ENCODE results near the gene FMO4.
A peak's percentile ranks its signal among the peaks of the same experiment; 100 is the strongest.
"Not testable (repeated sequence)": the region's sequence is repeated elsewhere in the genome, so short reads cannot be mapped to it uniquely, and the experiment has no call there.

FMO4 gene, protein sequence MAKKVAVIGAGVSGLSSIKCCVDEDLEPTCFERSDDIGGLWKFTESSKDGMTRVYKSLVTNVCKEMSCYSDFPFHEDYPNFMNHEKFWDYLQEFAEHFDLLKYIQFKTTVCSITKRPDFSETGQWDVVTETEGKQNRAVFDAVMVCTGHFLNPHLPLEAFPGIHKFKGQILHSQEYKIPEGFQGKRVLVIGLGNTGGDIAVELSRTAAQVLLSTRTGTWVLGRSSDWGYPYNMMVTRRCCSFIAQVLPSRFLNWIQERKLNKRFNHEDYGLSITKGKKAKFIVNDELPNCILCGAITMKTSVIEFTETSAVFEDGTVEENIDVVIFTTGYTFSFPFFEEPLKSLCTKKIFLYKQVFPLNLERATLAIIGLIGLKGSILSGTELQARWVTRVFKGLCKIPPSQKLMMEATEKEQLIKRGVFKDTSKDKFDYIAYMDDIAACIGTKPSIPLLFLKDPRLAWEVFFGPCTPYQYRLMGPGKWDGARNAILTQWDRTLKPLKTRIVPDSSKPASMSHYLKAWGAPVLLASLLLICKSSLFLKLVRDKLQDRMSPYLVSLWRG
- total RNA-seq: 2.4 to 2.5 reads per million in 2 donors

DNA sequence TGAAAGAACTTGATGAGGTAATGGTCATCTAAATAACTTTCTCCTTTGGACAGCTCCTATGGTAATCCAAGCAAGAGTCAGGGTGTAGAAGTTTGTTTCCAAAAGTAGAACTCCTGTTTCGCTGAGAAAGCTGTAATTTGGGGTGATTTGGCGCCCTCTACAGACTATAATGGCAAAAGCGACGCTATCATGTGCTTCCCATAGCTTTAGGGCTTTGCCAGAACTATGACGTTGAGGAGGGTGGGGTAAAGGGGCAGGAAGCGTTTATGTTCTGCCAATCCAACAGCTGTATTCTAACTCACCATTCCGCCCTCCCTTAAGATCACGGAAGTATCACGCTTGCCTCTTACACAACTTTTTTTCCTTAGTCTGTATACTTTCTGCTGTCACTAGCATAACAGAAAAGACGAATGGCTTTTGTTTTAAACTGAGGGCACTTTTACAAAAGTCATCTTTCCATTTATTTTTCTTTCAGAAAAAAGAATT, at the start of gene FMO4:
FMO4 (plus strand) TSS at position 349 of the 486 bp plus-strand sequence. CDS start 5,643 bp downstream, outside the sequence.
- DNase-seq: peak; percentile 65

DNA sequence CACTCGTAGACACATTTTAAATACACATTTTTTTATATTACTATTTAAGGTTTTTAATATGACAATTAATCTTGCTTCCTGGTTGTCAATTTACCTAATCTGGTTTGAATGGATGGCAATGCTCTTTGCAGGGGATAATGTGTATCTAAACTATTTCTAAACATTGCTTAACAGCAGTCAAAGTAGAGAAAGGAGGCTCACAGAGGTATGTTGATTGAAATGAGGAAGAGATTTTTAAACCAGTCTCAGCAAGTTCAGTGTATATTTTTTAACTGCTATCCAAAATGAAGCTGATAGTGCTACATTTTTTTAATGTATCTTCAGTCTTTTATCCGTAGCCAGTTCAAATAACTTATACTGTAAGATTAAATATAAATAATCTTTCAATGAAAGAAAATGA, 48.3 kb upstream of the FMO4 start:
- DNase-seq: no peak

DNA sequence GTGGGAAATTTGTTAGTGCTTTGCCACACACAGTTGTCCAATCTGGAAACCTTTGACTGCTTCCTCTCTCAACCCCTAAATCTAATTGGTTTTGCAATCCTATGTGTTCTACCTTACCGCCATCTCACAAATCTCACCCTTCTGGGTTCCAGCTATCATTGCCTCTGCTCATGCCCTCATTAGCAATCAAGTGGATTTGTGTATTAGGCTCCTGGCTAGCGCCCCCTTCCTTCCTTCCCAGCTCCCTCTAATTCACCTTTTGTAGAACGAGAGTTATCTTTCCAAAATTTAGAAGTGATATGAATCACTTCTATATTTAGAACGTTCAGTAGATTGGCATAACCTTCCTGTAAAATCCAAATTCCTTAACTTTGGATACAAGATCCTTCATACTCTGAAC, 47.1 kb upstream of the FMO4 start:
- no peak for DNase-seq

DNA sequence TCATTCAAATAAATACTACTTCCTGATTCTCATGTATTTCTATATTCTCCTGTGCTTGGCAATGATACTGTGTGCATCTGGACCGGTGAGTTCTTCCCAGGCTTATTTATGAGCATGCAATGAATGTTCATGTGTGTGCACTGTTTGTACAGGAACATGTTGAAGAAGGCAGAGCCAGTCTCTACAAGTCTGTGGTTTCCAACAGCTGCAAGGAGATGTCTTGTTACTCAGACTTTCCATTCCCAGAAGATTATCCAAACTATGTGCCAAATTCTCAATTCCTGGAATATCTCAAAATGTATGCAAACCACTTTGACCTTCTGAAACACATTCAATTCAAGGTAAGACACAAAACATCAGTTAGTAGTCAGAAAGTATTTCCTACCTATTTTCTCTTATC, 46.6 kb upstream of the FMO4 start:
- no peak for DNase-seq

DNA sequence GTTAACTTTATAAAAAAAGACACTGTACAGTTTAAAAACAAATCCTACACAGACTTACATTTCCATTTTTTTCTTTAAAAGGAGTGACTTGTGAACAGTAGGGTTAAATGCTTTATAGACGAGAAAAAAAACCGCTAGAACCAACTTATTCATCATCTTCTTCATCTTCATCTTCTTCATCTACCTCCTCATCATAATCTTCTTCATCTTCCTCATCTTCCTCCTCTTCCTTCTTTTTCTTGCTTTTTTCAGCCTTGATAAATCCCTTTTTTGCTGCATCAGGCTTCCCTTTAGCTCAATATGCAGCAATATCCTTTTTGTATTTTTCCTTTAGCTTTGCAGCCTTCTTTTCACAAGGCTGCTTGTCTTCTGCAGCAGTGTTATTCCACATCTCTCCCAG, 43.2 kb upstream of the FMO4 start:
- no peak for DNase-seq

DNA sequence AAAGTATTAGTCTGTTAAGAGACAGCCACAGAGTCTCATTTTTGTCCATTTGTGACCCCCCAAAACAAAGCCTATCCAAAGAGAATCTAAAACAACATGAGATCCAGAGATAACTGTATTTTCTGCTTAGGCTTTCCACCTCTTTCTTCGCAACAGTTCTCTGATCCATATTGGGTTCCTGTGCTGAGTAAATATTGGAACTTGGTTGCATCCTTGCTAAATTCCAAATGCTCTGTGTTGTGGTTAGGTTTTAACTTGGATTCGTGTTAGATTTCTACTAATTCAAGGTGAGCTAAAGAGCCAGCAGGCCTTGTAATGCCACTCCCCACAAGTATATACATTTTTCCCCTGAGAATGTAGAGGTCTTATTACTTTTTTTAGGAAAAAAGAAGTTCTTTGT, 36.4 kb upstream of the FMO4 start:
- DNase-seq: no peak

DNA sequence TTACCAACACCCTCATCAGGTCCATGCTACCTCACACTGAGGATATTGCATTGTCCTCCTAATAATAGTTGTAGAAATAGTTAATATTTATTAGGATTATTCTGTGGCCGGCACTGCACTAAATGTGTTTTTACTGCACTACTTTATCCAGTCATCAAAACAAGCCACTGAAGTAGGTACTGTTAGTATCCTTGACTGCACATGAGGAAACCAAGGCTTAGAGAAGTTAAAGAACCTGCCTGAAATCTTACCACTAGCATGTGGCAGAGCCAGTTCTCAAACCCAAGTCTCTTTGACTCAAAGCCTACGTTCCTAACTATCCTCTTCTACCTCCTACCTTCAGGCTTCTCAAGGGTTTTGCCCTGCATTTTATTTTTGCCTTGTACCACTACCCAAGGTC, 34.7 kb upstream of the FMO4 start:
- no peak for DNase-seq

DNA sequence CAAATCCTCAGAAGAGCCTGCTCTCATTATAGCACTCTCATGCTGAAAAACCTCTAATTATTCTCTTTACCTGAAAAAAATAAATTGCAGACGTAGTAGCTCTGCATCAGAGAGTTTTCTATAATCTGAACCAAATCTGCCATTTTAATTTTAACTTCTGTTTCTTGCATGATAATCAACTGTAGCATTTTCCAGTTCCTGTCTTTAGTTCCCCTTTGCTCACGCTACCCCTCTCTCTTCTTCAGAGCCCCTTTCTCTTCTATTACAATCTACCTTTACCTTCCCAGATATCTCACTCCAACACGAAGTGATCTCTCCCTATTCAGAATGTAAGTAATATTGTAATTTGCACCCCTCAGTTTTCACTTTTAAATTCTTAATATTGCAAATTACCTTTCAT, 34.3 kb upstream of the FMO4 start:
- no peak for DNase-seq

DNA sequence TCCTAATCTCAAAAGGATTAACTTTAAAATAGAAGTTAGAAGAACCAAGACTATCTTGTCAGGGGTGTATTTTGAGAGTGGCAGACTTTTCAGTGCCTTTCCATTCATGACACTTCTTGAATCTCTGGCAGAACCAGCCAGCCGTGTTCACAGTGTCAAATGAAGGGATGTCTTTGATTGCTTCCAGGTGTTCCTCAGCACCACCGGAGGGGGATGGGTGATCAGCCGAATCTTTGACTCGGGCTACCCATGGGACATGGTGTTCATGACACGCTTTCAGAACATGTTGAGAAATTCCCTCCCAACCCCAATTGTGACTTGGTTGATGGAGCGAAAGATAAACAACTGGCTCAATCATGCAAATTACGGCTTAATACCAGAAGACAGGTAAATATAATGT, 33.4 kb upstream of the FMO4 start:
- no peak for DNase-seq

DNA sequence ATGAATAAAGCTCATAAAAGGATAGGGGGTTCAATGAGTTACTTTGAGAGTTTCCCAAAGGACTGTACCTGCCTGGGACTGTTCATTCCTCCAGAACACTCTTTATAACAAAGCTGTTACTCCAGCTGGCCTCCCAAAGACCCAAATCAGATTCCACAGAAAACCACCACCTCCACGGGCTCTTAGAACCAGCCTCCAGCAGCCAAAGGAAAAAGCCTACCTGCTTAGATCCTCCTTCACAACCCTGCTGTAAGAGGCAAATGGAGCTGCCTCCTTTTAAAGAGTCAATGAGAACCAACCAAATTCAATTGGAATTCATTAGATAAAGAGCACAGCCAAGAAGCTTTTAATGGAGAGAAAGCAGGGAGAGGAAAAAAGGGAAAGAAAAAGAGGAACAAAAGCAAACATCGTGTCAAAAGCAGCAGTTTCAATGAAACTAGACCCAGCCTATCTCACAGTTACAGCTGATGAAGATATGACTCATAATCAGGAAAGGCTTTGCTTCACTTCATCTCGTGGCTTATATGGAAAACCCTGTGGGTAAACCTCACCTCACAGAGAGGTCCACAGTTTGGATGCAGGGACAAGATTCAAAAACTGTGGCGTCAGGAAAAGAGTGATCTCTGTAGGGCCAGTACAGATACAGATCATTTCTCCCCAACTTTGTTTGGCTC, 27.8 kb upstream of the FMO4 start:
- no peak for DNase-seq

DNA sequence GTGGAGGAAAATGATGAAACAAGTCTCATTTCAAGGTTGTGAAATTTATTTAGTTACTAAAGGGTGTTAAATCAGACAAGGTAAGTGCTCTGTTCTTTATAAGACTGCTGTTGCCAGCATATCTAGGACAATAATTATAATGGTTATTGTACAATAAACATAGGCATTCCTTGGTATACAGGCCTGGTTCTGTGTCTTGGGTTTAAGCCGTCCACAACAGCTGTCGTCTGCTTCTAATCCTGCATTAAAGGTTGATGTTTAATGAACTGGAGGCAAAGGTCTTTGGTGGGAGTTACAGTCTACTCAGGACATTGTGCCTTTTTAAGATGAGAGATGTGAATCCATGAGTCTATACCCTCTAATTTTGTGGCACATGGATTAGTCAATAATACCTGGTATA, 23.4 kb upstream of the FMO4 start:
- DNase-seq: no peak

DNA sequence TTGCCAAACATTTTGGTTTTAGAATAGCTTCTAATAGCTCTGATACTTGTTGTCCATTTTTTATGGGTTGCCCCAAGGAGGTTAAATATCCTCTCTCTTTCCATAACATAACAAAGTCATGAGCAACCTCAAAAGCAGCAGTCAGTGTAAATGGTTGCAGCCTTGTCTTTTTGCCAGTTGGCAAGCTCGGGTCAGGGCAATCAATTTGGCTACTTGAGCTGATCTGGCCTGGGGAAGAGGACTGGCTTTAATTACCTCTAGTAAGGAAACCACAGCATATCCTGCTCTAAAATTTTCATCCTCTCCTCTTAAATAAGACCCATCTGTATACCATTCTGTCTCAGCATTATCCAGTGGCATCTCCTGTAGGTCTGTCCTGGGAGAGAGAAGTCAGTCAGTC, 21.2 kb upstream of the FMO4 start:
- DNase-seq: no peak

DNA sequence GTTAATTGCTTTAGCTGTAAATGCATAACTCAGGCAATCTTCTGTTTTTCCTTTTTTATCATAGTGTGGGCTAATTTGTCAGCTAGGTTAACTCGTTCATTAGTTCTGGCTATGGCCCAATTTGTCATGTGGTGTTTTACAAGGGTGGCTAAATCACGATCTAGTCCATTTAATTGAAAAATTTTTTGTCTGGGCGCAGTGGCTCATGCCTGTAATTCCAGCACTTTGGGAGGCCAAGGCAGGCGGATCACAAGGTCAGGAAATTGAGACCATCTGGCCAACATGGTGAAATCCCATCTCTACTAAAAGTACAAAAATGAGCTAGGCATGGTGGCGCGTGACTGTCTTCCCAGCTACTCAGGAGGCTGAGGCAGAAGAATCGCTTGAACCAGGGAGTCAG, 18.6 kb upstream of the FMO4 start:
- not testable (repeated sequence) for DNase-seq

DNA sequence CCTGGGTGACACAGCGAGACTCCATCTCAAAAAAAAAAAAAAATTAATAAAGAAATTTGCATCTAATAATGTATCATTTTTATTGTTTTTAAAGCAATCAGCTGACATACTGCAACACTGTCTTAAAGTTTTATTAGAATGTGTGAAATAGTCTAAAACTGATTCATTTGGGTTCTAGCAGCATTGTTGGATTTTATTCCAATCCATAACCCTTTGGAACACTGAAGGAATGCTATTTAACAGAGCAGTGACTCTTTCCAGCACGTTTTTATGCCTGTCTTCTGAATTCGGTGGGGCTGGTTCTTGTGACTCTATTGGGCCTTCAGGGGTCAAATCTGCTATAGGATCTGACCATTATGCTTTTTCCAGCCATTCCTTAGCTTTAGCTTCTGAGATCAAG, 18.2 kb upstream of the FMO4 start:
- DNase-seq: no peak

DNA sequence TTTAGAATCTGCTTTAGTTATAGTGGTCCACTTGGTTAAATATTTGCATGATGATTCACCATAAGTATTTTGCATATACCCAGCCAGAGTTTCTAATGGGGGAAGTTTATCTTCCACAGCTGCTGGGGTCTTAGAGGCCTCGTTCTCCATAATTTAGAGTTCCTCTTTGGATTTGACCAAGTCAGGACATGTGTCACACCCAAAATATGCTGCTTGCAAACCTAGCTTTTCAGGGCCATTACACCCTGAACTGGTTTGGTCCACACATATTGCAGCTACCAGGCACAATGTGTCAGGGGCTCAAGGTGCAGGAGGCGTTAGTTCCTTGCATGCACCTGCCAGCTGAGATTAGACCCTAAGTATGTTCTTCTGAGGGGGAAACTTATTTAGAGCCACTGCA, 17.1 kb upstream of the FMO4 start:
- no peak for DNase-seq

DNA sequence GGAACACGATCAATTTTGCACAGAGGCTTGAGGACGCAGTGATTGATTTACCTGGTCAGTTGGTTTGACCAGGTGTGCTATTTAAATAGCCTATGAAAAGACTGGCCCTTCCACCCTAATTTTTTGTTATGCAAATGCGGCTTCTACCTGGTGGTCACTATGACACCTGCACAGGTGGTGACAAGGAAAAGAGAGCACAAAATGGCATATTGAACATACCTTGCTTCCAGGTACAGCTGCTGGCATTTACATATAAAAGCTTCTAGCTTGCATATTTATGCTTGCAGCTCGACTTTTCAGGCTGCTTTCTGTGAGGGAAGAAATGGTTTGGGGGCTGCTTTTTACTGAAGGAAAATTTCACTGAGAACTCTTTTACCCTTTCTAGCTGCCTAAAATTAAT, 15.3 kb upstream of the FMO4 start:
- DNase-seq: no peak

DNA sequence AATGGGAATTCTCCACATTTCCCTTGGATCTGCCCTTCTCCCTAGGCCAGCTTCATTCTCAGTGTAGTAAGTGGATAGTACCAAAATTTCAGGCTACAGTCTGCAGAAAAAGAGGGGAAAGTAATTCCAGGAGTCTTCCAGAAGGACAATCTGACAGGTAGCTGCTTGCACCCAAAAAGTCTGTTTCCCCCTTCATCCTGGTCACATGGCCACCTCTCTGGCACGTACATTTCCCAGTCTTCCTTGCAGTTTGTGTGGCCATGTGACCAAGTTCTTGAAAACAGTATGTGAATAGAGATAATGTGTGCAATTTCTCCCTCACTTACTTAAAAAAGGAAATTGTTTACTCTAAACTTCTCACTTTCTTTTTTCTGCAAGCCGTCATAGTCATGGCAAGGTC, 14.6 kb upstream of the FMO4 start:
- DNase-seq: no peak

DNA sequence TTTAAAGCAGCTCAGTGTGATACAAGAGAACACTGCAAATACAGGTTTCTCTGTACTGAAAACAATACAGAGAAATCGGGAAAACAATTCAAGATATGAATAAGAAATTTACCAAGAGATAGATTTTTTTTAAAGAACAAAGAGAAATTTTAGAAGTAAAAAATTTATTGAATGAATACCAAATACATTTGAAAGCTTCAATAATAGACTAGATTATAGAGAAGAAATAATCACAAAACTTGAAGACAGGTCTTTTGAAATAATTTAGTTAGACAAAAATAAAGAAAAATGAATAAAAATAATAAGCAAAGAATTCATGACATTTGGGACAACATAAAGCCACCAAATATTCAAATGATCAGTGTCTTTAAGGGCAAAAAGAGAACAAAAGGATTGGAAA, 13.6 kb upstream of the FMO4 start:
- DNase-seq: no peak

DNA sequence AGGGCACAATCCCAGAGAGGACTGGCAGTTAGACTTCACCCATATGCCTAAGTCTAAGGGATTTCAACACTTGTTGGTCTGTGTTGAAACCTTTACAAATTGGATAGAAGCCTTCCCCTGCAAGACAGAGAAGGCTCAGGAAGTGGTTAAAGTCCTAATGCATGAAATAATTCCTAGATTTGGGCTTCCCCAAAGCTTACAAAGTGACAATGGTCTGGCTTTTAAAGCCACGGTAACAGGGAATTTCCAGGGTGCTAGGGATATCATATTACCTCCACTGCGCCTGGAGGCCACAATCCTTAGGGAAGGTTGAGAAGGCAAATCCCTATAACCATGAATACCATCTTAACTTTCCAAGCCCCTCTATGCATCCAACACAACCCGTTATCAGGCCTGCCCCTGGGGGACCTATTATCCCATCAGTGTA, 3.3 kb upstream of the FMO4 start:
- no peak for DNase-seq

DNA sequence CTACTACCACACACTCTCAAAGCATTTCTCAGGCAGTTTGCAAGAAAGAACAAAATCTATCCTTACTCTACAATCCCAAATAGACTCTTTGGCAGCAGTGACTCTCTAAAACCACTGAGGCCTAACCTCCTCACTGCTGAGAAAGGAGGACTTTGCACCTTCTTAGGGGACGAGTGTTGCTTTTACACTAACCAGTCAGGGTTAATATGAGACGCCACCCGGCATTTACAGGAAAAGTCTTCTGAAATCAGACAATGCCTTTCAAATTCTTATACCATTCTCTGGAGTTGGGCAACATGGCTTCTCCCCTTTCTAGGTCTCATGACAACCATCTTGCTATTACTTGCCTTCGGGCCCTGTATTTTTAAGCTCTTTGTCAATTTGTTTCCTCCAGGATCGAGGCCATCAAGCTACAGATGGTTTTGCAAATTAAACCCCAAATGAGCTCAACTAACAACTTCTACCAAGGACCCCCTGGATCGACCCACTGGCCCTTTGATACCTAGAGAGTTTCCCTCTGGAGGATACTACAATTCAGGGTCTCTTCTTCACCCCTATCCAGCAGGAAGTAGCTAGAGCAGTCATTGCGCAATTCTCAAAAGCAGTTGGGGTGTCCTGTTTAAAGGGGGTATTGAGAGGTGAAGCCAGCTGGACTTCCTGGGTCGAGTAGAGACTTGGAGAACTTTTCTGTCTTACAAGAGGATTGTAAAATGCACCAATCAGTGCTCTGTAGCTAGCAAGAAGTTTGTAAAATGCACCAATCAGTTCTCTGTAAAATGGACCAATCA, 2.0 kb upstream of the FMO4 start:
- no peak for DNase-seq

DNA sequence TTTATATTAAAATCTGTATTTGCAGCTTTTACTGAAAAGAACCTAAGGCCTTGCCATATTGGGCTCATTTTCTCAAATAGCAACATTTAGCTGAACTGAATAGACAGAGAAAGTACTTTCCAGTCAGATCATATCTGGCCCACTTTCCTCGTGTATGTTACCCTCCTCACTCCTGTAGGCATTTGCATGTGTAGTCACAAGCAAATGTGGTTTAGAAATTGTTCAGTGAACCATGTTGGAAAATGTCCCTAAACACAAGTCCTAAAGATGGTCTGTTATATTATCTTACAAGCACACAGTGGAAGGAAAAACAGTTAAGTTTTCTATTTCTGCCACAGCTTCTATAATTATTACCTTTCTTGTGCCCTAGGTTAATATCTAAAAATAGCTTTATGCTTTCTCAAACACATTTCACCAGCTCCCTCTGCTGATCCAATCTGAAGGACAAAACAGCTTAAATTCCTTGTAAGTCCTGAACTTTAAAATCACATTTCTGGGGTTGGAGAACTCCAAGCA, 606 bp upstream of the FMO4 start:
- no peak for DNase-seq

DNA sequence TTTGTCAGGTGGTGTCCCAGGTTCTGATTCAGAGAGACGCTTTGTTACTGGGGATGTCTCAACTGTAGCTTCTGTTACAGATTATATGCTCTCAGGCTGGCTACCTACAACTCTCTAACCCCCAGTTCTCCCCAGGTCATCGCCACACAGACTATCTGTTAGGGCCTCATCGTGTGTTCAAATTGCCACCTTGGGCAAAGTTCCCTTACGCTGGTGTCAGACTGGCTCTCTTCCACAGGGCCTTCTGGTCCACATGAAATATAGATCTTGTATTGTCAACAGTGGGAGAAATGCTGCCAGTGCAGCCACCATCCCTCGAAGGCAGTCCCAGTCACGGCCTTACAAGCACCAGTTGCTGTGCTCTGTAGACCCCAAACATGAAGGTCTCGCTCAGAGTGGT, 15.3 kb downstream of the FMO4 start:
- no peak for DNase-seq
